Measurements from ENCODE around the gene S100A2. TPM values are rescaled to one million over a fixed set of nuclear protein-coding genes. Genes with fewer than 3 reads are reported as not detected.
A peak's percentile ranks its signal among the peaks of the same experiment; 100 is the strongest.

S100A2 gene
- total and polyA plus RNA-seq, 2 of the 13 experiments (the other 11 are each of a cell fraction or from before 2014, with no cell fraction given): 1.2 TPM

DNA sequence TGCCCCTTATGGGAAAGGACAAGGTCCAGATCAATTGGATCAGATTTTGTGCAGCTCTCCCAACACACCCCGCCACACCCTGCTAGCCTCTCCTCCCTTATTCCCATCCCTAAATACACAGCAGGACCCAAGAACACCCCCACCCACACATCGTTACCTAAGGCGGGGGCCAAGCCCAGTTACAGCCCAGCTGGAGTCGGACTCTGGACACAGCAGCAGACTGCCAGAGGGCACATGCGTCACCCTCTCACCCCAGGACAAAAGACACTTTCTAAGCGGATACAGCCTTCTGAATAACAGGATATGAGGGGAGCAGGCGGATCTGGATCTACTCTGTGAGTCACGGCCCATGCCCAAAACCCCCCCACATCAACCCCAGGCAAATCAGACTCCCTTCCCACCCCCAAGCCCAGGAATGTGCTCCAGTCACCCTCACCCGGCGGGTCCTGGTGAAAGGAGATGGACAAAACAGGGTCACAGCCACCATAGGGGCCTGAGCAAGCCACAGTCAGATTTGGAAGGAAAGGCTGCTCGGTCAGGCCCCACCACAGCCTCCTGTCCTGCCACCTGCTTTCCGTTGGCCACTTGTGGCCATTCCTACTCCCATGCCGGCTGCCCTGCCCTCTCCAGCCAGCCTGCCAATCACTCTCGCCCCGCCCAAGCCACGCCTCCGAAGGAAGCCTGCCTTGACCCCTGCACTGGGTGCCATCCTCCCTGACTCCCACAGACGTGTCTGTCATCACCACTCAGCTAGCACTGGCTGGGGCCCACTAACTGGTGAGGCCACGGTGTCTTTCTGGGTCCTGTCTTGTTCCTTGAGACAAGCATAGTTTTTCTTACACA, 43.3 kb upstream of the S100A2 start (continued):
- TF ChIP-seq, protein P1, sequence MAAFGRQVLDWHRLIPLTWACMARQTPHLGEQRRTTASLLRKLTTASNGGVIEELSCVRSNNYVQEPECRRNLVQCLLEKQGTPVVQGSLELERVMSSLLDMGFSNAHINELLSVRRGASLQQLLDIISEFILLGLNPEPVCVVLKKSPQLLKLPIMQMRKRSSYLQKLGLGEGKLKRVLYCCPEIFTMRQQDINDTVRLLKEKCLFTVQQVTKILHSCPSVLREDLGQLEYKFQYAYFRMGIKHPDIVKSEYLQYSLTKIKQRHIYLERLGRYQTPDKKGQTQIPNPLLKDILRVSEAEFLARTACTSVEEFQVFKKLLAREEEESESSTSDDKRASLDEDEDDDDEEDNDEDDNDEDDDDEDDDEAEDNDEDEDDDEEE (CRISPR knock-in tag; IDR thresholded peaks at IDR 0.05): peak; percentile 85; the same call in 1 of the 2 replicates
- TF ChIP-seq FOSL2 (CRISPR knock-in tag; IDR thresholded peaks at IDR 0.05): peak; percentile 89
- peak; percentile 95 for TF ChIP-seq SP5 (CRISPR knock-in tag; IDR thresholded peaks at IDR 0.05; ENCODE audit: borderline replicate concordance, low read depth)
- peak; percentile 83; the same call in 1 of the 2 replicates for TF ChIP-seq ZNF670 (CRISPR knock-in tag; IDR thresholded peaks at IDR 0.05; ENCODE audit: borderline replicate concordance)
- TF ChIP-seq, protein P2, sequence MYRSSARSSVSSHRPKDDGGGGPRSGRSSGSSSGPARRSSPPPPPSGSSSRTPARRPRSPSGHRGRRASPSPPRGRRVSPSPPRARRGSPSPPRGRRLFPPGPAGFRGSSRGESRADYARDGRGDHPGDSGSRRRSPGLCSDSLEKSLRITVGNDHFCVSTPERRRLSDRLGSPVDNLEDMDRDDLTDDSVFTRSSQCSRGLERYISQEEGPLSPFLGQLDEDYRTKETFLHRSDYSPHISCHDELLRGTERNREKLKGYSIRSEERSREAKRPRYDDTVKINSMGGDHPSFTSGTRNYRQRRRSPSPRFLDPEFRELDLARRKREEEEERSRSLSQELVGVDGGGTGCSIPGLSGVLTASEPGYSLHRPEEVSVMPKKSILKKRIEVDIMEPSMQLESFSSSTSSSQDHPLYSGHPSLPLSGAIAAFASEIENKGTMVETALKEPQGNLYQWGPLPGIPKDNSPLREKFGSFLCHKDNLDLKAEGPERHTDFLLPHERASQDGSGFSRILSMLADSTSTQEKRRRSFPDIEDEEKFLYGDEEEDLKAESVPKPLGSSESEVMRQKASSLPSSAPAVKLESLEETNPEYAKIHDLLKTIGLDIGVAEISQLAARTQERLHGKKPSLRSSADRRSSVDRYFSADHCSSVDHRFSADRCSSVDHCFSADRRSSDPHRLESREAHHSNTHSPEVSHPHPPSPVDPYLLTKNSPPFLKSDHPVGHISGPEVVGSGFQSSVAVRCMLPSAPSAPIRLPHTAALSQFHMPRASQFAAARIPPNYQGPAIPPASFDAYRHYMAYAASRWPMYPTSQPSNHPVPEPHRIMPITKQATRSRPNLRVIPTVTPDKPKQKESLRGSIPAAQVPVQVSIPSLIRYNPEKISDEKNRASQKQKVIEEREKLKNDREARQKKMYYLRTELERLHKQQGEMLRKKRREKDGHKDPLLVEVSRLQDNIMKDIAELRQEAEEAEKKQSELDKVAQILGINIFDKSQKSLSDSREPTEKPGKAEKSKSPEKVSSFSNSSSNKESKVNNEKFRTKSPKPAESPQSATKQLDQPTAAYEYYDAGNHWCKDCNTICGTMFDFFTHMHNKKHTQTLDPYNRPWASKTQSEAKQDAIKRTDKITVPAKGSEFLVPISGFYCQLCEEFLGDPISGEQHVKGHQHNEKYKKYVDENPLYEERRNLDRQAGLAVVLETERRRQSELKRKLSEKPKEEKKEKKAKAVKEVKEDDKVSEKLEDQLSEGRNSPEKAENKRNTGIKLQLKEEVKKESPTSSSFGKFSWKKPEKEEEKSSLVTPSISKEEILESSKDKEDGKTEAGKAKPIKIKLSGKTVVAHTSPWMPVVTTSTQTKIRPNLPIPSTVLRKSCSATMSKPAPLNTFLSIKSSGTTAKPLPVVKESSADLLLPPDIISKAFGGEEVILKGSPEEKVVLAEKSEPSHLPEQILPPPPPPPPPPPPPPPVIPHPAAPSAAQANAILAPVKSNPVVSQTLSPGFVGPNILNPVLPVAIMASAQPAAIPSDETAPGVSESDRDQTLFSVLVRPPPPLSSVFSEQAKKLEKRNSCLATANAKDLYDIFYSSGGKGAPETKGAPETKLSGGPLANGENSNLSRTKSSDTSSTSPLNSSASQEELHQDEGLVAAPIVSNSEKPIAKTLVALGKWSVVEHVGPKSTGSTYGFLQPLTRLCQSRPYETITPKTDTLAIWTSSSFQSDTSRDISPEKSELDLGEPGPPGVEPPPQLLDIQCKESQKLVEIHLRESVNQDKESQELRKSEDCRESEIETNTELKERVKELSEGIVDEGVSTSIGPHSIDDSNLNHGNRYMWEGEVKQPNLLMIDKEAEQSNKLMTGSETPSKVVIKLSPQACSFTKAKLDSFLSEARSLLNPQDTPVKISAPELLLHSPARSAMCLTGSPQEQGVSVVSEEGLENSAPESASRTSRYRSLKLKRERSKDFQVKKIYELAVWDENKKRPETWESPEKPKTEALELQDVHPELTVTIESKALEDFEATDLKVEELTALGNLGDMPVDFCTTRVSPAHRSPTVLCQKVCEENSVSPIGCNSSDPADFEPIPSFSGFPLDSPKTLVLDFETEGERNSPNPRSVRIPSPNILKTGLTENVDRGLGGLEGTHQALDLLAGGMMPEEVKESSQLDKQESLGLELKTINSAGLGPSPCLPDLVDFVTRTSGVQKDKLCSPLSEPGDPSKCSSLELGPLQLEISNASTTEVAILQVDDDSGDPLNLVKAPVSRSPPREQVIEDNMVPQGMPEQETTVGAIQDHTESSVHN (CRISPR knock-in tag; IDR thresholded peaks at IDR 0.05): peak; percentile 57; the same call in 1 of the 2 replicates
- TF ChIP-seq, protein P3, sequence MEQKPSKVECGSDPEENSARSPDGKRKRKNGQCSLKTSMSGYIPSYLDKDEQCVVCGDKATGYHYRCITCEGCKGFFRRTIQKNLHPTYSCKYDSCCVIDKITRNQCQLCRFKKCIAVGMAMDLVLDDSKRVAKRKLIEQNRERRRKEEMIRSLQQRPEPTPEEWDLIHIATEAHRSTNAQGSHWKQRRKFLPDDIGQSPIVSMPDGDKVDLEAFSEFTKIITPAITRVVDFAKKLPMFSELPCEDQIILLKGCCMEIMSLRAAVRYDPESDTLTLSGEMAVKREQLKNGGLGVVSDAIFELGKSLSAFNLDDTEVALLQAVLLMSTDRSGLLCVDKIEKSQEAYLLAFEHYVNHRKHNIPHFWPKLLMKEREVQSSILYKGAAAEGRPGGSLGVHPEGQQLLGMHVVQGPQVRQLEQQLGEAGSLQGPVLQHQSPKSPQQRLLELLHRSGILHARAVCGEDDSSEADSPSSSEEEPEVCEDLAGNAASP (CRISPR knock-in tag; IDR thresholded peaks at IDR 0.05; ENCODE audit: borderline replicate concordance): peak; percentile 82; the same call in 1 of the 2 replicates
- 0 out of 2 replicates have a peak, but pooled peaks have one; percentile 17 for TF ChIP-seq REPIN1 (CRISPR knock-in tag; IDR thresholded peaks at IDR 0.05; ENCODE audit: borderline replicate concordance, low read depth)
- TF ChIP-seq ZNF614 (CRISPR knock-in tag; IDR thresholded peaks at IDR 0.05; ENCODE audit: borderline replicate concordance): no peak
- TF ChIP-seq MZF1 (CRISPR knock-in tag; IDR thresholded peaks at IDR 0.05; ENCODE audit: borderline replicate concordance): peak; percentile 19; the same call in 1 of the 2 replicates
- TF ChIP-seq ELF4 (CRISPR knock-in tag; IDR thresholded peaks at IDR 0.05; ENCODE audit: borderline replicate concordance): no peak
- peak; percentile 48; the same call in 1 of the 2 replicates for TF ChIP-seq MAZ (IDR thresholded peaks at IDR 0.05; ENCODE audit: borderline replicate concordance, low read depth, low read length)
- peak; percentile 64; the same call in 1 of the 2 replicates for TF ChIP-seq MAZ (CRISPR knock-in tag; IDR thresholded peaks at IDR 0.05; ENCODE audit: low read depth)
- TF ChIP-seq, protein P4, sequence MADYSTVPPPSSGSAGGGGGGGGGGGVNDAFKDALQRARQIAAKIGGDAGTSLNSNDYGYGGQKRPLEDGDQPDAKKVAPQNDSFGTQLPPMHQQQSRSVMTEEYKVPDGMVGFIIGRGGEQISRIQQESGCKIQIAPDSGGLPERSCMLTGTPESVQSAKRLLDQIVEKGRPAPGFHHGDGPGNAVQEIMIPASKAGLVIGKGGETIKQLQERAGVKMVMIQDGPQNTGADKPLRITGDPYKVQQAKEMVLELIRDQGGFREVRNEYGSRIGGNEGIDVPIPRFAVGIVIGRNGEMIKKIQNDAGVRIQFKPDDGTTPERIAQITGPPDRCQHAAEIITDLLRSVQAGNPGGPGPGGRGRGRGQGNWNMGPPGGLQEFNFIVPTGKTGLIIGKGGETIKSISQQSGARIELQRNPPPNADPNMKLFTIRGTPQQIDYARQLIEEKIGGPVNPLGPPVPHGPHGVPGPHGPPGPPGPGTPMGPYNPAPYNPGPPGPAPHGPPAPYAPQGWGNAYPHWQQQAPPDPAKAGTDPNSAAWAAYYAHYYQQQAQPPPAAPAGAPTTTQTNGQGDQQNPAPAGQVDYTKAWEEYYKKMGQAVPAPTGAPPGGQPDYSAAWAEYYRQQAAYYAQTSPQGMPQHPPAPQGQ (CRISPR knock-in tag; IDR thresholded peaks at IDR 0.05; ENCODE audit: borderline replicate concordance): no peak

Data from HepG2 (cell line).